ENCODE data around the gene BAHCC1. TPM values are rescaled to one million over a fixed set of nuclear protein-coding genes. Genes with fewer than 3 reads are reported as not detected.
A peak's percentile ranks its signal among the peaks of the same experiment; 100 is the strongest.

Gene BAHCC1
- total and polyA plus RNA-seq, 9 of the 15 experiments (the other 6 are each of a cell fraction or from before 2014, with no cell fraction given), result 0.14 to 26.9 (median 5.0) TPM

DNA sequence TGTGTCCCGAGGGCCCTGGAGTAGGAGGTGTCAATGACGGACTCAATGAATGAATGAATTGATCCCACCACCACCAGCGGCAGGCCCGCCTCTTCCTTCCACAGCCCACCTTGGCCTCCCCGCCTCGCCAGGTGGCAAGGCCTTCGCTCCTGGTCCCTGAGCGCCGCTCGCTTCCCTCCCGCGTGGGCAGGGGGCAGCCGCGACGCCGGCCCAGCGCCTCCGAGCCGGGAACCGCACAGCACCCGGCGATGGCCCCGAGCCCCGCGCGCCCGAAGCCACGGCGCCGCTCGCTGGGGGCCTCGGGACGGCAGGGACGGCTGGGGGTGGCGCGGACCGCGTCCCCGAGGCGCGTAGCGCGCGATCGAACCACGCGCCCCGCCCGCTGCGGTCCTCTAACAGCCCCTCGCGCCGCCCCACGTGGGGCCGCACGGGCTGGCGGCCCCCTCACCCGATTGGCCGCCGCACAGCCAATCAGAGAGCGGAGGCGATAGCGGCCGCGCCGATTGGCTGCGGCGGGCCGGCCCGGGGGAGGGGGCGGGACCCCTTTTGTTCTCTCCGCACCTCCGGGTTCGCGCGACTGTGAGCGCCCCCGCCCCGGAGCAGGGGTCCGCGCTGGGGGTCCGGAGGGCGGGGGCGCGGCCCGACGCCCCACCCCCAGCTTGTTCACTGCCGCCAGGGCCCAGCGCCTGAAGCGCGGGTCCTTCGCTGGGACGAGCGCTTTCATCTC, 86.0 kb downstream of the BAHCC1 start (continued):
- TF ChIP-seq FOXK2 (conservative IDR thresholded peaks at IDR 0.05 in 1 of 2, IDR thresholded peaks at IDR 0.05 in 1 of 2; ENCODE audit: low read depth in 2 of 2), result no peak
- TF ChIP-seq, protein P1, sequence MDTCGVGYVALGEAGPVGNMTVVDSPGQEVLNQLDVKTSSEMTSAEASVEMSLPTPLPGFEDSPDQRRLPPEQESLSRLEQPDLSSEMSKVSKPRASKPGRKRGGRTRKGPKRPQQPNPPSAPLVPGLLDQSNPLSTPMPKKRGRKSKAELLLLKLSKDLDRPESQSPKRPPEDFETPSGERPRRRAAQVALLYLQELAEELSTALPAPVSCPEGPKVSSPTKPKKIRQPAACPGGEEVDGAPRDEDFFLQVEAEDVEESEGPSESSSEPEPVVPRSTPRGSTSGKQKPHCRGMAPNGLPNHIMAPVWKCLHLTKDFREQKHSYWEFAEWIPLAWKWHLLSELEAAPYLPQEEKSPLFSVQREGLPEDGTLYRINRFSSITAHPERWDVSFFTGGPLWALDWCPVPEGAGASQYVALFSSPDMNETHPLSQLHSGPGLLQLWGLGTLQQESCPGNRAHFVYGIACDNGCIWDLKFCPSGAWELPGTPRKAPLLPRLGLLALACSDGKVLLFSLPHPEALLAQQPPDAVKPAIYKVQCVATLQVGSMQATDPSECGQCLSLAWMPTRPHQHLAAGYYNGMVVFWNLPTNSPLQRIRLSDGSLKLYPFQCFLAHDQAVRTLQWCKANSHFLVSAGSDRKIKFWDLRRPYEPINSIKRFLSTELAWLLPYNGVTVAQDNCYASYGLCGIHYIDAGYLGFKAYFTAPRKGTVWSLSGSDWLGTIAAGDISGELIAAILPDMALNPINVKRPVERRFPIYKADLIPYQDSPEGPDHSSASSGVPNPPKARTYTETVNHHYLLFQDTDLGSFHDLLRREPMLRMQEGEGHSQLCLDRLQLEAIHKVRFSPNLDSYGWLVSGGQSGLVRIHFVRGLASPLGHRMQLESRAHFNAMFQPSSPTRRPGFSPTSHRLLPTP (IDR thresholded peaks at IDR 0.05; ENCODE audit: borderline replicate concordance, extremely low read depth, insufficient read length), result no peak
- TF ChIP-seq ZNF668 (CRISPR knock-in tag; IDR thresholded peaks at IDR 0.05), result no peak
- 0 out of 2 replicates have a peak, but pooled peaks have one; percentile 31 for TF ChIP-seq SUPT5H (IDR thresholded peaks at IDR 0.05)
- no peak for TF ChIP-seq CBX3 (IDR thresholded peaks at IDR 0.05; ENCODE audit: borderline replicate concordance in 1 of 2, low read length in 2 of 2)
- TF ChIP-seq FOXJ2 (tag; IDR thresholded peaks at IDR 0.05), result no peak
- TF ChIP-seq SNRNP70 (optimal IDR thresholded peaks at IDR 0.05; ENCODE audit: low read depth, low read length), result no peak
- no peak for TF ChIP-seq ZNF197 (CRISPR knock-in tag; IDR thresholded peaks at IDR 0.05; ENCODE audit: low read depth)
- TF ChIP-seq KDM2B (CRISPR knock-in tag; IDR thresholded peaks at IDR 0.05), result peak; percentile 75; the same call in 1 of the 2 replicates
- TF ChIP-seq HNRNPUL1 (IDR thresholded peaks at IDR 0.05; ENCODE audit: low read length), result no peak
- TF ChIP-seq, protein P2, sequence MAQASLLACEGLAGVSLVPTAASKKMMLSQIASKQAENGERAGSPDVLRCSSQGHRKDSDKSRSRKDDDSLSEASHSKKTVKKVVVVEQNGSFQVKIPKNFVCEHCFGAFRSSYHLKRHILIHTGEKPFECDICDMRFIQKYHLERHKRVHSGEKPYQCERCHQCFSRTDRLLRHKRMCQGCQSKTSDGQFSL (CRISPR knock-in tag; IDR thresholded peaks at IDR 0.05), result peak; percentile 47; the same call in 1 of the 2 replicates
- TF ChIP-seq, protein P2 (tag; IDR thresholded peaks at IDR 0.05), result no peak
- TF ChIP-seq RAD51 (IDR thresholded peaks at IDR 0.05; ENCODE audit: borderline replicate concordance, low read depth), result no peak
- no peak for TF ChIP-seq TAF7 (tag; IDR thresholded peaks at IDR 0.05)
- TF ChIP-seq LARP7 (IDR thresholded peaks at IDR 0.05), result no peak
- TF ChIP-seq, protein P3, sequence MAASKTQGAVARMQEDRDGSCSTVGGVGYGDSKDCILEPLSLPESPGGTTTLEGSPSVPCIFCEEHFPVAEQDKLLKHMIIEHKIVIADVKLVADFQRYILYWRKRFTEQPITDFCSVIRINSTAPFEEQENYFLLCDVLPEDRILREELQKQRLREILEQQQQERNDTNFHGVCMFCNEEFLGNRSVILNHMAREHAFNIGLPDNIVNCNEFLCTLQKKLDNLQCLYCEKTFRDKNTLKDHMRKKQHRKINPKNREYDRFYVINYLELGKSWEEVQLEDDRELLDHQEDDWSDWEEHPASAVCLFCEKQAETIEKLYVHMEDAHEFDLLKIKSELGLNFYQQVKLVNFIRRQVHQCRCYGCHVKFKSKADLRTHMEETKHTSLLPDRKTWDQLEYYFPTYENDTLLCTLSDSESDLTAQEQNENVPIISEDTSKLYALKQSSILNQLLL (CRISPR knock-in tag; IDR thresholded peaks at IDR 0.05; ENCODE audit: borderline replicate concordance), result no peak
- TF ChIP-seq, protein P4, sequence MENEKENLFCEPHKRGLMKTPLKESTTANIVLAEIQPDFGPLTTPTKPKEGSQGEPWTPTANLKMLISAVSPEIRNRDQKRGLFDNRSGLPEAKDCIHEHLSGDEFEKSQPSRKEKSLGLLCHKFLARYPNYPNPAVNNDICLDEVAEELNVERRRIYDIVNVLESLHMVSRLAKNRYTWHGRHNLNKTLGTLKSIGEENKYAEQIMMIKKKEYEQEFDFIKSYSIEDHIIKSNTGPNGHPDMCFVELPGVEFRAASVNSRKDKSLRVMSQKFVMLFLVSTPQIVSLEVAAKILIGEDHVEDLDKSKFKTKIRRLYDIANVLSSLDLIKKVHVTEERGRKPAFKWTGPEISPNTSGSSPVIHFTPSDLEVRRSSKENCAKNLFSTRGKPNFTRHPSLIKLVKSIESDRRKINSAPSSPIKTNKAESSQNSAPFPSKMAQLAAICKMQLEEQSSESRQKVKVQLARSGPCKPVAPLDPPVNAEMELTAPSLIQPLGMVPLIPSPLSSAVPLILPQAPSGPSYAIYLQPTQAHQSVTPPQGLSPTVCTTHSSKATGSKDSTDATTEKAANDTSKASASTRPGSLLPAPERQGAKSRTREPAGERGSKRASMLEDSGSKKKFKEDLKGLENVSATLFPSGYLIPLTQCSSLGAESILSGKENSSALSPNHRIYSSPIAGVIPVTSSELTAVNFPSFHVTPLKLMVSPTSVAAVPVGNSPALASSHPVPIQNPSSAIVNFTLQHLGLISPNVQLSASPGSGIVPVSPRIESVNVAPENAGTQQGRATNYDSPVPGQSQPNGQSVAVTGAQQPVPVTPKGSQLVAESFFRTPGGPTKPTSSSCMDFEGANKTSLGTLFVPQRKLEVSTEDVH (IDR thresholded peaks at IDR 0.05; ENCODE audit: low read depth, partially characterized antibody), result no peak
- TF ChIP-seq DNMT1 (IDR thresholded peaks at IDR 0.05), result no peak
- no peak for TF ChIP-seq SNIP1 (IDR thresholded peaks at IDR 0.05; ENCODE audit: low read depth)
- no peak for TF ChIP-seq TSC22D4 (tag; IDR thresholded peaks at IDR 0.05)
